Endothelial cell (in vitro differentiated cells): ENCODE measurements around the gene TNFSF8. TPM values are rescaled to one million over a fixed set of nuclear protein-coding genes. Genes with fewer than 3 reads are reported as not detected.

Experiments
- DNase-seq: peaks from one replicate; pipeline ENCODE4 v3.0.0; 2021; ENCODE audit warnings: low spot score
- H3K27ac Mint-ChIP-seq: one replicate; pipeline ENCODE4 v1.8.0; 2021; ENCODE audit warnings: mixed read lengths, inconsistent platforms; ENCODE audit not compliant: unreplicated experiment
- H3K27me3 Mint-ChIP-seq: one replicate; pipeline ENCODE4 v1.8.0; 2021; ENCODE audit warnings: mild to moderate bottlenecking, moderate library complexity, mixed read lengths, inconsistent platforms; ENCODE audit not compliant: unreplicated experiment
- H3K36me3 Mint-ChIP-seq: one replicate; pipeline ENCODE4 v1.8.0; 2021; ENCODE audit warnings: mild to moderate bottlenecking, low read depth, mixed read lengths, inconsistent platforms; ENCODE audit not compliant: unreplicated experiment
- H3K4me1 Mint-ChIP-seq: one replicate; pipeline ENCODE4 v1.8.0; 2021; ENCODE audit warnings: mild to moderate bottlenecking, mixed read lengths, inconsistent platforms; ENCODE audit not compliant: unreplicated experiment
- H3K4me3 Mint-ChIP-seq: one replicate; pipeline ENCODE4 v1.8.0; 2021; ENCODE audit warnings: mild to moderate bottlenecking, mixed read lengths, inconsistent platforms; ENCODE audit not compliant: unreplicated experiment
- H3K9me3 Mint-ChIP-seq: one replicate; pipeline ENCODE4 v1.8.0; 2021; ENCODE audit warnings: mixed read lengths, inconsistent platforms; ENCODE audit not compliant: unreplicated experiment
- CTCF ChIP-seq: fragments of 200-600 bp; sonication (generic); IDR thresholded peaks from one replicate; pipeline ENCODE4 v1.5.0; 2021; ENCODE audit warnings: antibody characterized with exemption; ENCODE audit not compliant: unreplicated experiment
- total RNA-seq: library from RNA; stranded (reverse); fragmentation: NEBNext Ultra II Directional; extraction: Animal tissue kit (Norgen Biotek cat#: 25700); gene quantifications from one replicate; pipeline ENCODE4 v1.2.1, GENCODE V29; 2021; ENCODE audit not compliant: unreplicated experiment

Gene TNFSF8
- total RNA-seq, 1 donor from 2014 or later = not detected

GRCh38 chr9:114929201-114929600 lies 1.2 kb downstream of the TNFSF8 start:
- Mint-ChIP-seq H3K27me3 (no peaks in the 10 kb centered on the region), H3K27ac (no peak overlapping the region), H3K4me3 (no peak overlapping the region), H3K4me1 (peaks cover 26% of the 10 kb centered on the region), H3K9me3 (no peaks in the 10 kb centered on the region), H3K36me3 (no peaks in the 10 kb centered on the region)
- TF ChIP-seq CTCF = no peak
- DNase-seq = no peak

GRCh38 chr9:114928671-114929070 lies 1.7 kb downstream of the TNFSF8 start:
- H3K36me3 Mint-ChIP-seq = no peaks in the 10 kb centered on the region
- no peak for TF ChIP-seq CTCF
- H3K4me1 Mint-ChIP-seq = peaks cover 22% of the 10 kb centered on the region
- H3K27me3 Mint-ChIP-seq = no peaks in the 10 kb centered on the region
- no peaks in the 10 kb centered on the region for H3K9me3 Mint-ChIP-seq
- H3K4me3 Mint-ChIP-seq = no peak overlapping the region
- DNase-seq = no peak
- no peak overlapping the region for H3K27ac Mint-ChIP-seq

GRCh38 chr9:114928136-114928535 lies 2.3 kb downstream of the TNFSF8 start:
- no peaks in the 10 kb centered on the region for H3K36me3 Mint-ChIP-seq
- peaks cover under 1% of the 10 kb centered on the region for H3K27me3 Mint-ChIP-seq
- H3K27ac Mint-ChIP-seq = no peak overlapping the region
- H3K4me1 Mint-ChIP-seq = peaks cover 20% of the 10 kb centered on the region
- H3K4me3 Mint-ChIP-seq = no peak overlapping the region
- TF ChIP-seq CTCF = no peak
- DNase-seq = no peak
- H3K9me3 Mint-ChIP-seq = no peaks in the 10 kb centered on the region

- no peak for DNase-seq
- Mint-ChIP-seq H3K9me3 (no peaks in the 10 kb centered on the region), H3K36me3 (no peaks in the 10 kb centered on the region), H3K4me3 (no peak overlapping the region), H3K27ac (no peak overlapping the region), H3K4me1 (peaks cover 16% of the 10 kb centered on the region), H3K27me3 (peaks cover 2% of the 10 kb centered on the region)
- no peak for TF ChIP-seq CTCF
Observed at GRCh38 chr9:114925672-114926071, 4.7 kb downstream of the TNFSF8 start.

GRCh38 chr9:114925039-114925438 lies 5.4 kb downstream of the TNFSF8 start:
- H3K9me3 Mint-ChIP-seq = no peaks in the 10 kb centered on the region
- DNase-seq = no peak
- H3K4me3 Mint-ChIP-seq = no peak overlapping the region
- peaks cover 2% of the 10 kb centered on the region for H3K27me3 Mint-ChIP-seq
- no peak for TF ChIP-seq CTCF
- H3K27ac Mint-ChIP-seq = no peak overlapping the region
- H3K36me3 Mint-ChIP-seq = no peaks in the 10 kb centered on the region
- peaks cover 13% of the 10 kb centered on the region for H3K4me1 Mint-ChIP-seq
